ENCODE measurements around the gene PLOD1. TPM values are rescaled to one million over a fixed set of nuclear protein-coding genes. Genes with fewer than 3 reads are reported as not detected.
A peak's percentile ranks its signal among the peaks of the same experiment; 100 is the strongest.
"Not testable (repeated sequence)": the region's sequence is repeated elsewhere in the genome, so short reads cannot be mapped to it uniquely, and the experiment has no call there.

The PLOD1 gene
- total RNA-seq, 1 donor from 2014 or later = 54.8 TPM

DNA sequence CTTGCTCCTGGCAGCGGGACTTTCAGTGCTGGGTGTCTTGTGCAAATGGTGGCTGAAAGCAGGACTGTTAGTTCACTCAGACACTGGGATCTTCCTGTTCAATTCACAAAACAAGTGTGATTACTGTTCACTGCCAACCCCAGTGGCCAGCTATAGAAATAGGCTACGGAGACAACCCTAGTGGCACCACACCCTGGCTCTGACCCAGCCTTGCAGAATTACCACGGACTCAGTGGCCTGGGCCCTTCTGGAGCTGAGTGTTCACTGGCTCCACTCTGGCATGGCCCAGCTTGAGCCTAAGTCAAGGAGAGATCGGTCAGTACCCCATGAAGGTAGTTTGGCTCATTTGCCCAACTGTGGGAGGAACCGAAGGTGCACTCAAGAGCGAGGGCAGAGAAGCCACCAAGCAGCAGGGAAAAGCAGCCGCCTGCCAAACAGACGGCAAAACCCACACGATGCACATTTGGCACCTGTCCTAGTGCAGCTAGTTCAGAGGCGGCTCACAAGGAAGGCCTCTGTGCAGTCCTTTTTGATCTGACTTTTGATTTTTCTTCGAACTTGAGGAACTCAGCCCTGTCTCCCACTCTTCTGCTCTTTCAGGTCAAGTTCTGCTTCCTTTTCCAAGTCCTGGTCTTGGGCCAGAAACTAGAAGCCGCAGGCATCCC, 14.1 kb upstream of the PLOD1 start:
- H3K4me3 ChIP-seq (ENCODE audit: low read depth, low read length) = no peak overlapping the region
- peaks cover 18% of the 10 kb centered on the region for H3K36me3 ChIP-seq (ENCODE audit: control insufficient read depth, insufficient read depth, low read length)
- DNase-seq (ENCODE audit: low read depth) (no peak), FAIRE-seq (no peak)
- H3K27me3 ChIP-seq (ENCODE audit: control insufficient read depth, insufficient read depth, low read length) = no peaks in the 10 kb centered on the region
- TF ChIP-seq CTCF (IDR thresholded peaks at IDR 0.05; ENCODE audit: insufficient read depth, low read length, severe bottlenecking) = no peak

DNA sequence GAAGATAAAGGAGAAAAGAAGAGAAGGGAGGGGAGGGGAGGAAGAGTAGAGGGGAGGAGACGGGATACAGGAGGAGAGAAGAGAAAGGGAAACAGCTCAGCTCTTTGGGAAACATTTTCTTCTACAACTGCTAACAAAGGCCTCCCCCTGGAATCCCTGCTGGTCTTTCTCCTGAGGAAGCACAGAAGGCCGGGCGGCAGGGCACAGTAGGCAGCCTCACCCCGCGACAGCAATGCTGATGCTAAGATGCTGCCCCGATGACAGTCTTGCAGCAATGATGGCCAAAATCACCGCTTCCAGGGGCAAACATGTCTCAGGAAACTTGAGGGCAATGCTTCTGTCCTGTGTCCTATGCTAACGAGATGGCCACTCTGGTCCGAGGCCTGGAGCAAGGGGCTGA, 13.5 kb upstream of the PLOD1 start:
- no peak for TF ChIP-seq CTCF (IDR thresholded peaks at IDR 0.05; ENCODE audit: insufficient read depth, low read length, severe bottlenecking)
- H3K27me3 ChIP-seq (ENCODE audit: control insufficient read depth, insufficient read depth, low read length) = no peaks in the 10 kb centered on the region
- peaks cover 18% of the 10 kb centered on the region for H3K36me3 ChIP-seq (ENCODE audit: control insufficient read depth, insufficient read depth, low read length)
- FAIRE-seq (no peak), DNase-seq (ENCODE audit: low read depth) (no peak)
- no peak overlapping the region for H3K4me3 ChIP-seq (ENCODE audit: low read depth, low read length)

DNA sequence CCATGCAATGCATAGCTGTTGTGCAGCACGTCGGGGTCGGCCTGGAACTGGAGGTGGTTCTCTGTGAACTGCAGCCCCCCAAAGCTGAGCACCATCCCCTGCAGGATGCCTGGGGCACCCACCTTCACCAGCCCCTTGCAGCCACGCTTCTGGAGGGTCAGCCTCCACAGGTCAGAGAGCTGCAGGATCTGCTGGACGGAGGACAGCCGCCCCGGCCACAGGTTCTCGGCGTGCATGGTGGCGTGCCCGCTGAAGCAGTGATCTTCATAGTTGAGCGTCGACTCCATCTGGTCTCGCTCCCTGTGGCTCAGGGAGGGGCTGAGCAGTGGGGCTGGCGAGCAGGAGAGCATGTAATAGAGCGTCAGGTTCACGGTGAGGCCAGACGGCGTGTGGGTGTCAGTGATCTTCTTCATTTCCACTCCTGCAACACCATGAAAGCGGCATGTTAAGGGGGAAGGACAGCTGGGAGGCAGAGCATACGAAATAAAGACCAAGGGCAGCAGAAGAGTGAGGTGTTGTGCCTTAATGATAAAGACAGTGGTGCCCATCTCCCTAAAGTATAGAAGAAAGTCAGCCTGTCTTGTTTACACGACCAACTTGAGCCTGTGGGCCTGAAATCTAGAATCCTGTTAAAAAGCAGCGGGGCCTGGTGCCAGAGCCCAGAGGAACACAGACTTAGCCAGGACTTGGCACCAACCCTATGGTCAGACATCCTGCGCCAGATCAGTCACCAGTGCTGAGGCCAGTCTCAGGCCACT, 11.3 kb upstream of the PLOD1 start:
- TF ChIP-seq CTCF (IDR thresholded peaks at IDR 0.05; ENCODE audit: insufficient read depth, low read length, severe bottlenecking) = no peak
- Histone ChIP-seq H3K4me3 (ENCODE audit: low read depth, low read length) (no peak overlapping the region), H3K36me3 (ENCODE audit: control insufficient read depth, insufficient read depth, low read length) (peaks cover 15% of the 10 kb centered on the region)

GRCh38 chr1:11923827-11924113, 10.7 kb upstream of the PLOD1 start:
- no peak for TF ChIP-seq CTCF (IDR thresholded peaks at IDR 0.05; ENCODE audit: insufficient read depth, low read length, severe bottlenecking)
- FAIRE-seq = no peak
- no peak for DNase-seq (ENCODE audit: low read depth)
- Histone ChIP-seq H3K27me3 (ENCODE audit: control insufficient read depth, insufficient read depth, low read length) (no peaks in the 10 kb centered on the region), H3K4me3 (ENCODE audit: low read depth, low read length) (no peak overlapping the region), H3K36me3 (ENCODE audit: control insufficient read depth, insufficient read depth, low read length) (peaks cover 15% of the 10 kb centered on the region)

More for the DNA sequence above, 11.3 kb upstream of the PLOD1 start:
- FAIRE-seq (no peak), DNase-seq (ENCODE audit: low read depth) (no peak)
- H3K27me3 ChIP-seq (ENCODE audit: control insufficient read depth, insufficient read depth, low read length) = no peaks in the 10 kb centered on the region

GRCh38 chr1:11924334-11925195, 10.0 kb upstream of the PLOD1 start:
- Histone ChIP-seq H3K36me3 (ENCODE audit: control insufficient read depth, insufficient read depth, low read length) (peaks cover 11% of the 10 kb centered on the region), H3K4me3 (ENCODE audit: low read depth, low read length) (peak overlapping the region; percentile 50), H3K27me3 (ENCODE audit: control insufficient read depth, insufficient read depth, low read length) (no peaks in the 10 kb centered on the region)
- no peak for TF ChIP-seq CTCF (IDR thresholded peaks at IDR 0.05; ENCODE audit: insufficient read depth, low read length, severe bottlenecking)
- no peak for FAIRE-seq
- DNase-seq (ENCODE audit: low read depth) = no peak

DNA sequence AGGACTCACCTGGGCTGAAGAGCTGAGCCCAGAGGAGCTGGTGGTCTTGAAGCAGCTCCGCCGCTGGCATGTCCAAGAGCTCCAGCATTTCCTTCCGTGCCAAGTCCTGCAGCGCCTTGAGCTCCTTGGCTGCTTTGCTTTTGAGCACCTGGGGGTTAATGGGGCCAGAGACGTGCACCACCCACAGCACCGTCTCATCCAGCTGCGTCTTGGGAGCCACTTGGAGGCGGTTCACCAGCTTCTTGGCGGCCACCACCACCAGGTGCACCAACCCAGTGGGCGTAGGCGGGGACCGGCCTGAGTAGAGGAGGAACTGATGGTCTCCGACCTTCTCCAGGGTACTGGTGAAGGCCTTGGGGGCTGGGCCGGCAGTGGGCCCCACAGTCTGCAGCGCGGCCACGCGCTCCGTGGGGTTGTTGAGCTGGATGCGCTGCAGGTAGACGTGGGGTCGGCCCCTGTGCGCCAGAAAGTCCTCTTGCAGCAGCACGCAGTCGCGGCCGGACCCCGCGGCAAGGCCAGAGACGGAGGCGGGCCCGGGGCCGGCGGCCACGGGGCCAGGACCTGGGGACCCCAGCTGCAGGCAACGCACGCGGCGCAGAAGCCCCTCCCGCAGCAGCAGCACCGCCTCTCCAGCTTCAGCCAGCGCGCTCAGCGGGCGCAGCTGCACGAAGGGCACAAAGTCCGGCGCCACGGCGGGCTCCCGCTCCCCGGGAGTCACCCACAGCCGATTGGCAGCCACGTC, 9.2 kb upstream of the PLOD1 start:
- not testable (repeated sequence) for H3K36me3 ChIP-seq (ENCODE audit: control insufficient read depth, insufficient read depth, low read length); H3K27me3 ChIP-seq (ENCODE audit: control insufficient read depth, insufficient read depth, low read length); DNase-seq (ENCODE audit: low read depth); FAIRE-seq
- H3K4me3 ChIP-seq (ENCODE audit: low read depth, low read length) = peak overlapping the region; percentile 50
